GM08714 (cell line): ENCODE measurements around the gene PSMD8.
A peak's percentile ranks its signal among the peaks of the same experiment; 100 is the strongest.
"Not testable (repeated sequence)": the region's sequence is repeated elsewhere in the genome, so short reads cannot be mapped to it uniquely, and the experiment has no call there.

Experiments
- H3K4me3 ChIP-seq: fragments of 200-500 bp; sonication (Bioruptor generic); 2 replicates; pipeline ENCODE4 v1.5.1; 2014; ENCODE audit warnings: mild to moderate bottlenecking, low read length, inconsistent platforms
- ZNF274 ChIP-seq: IDR thresholded peaks from 2 replicates; pipeline ENCODE4 v1.6.1; 2012; ENCODE audit warnings: mild to moderate bottlenecking, low read depth, low read length

The PSMD8 gene

DNA sequence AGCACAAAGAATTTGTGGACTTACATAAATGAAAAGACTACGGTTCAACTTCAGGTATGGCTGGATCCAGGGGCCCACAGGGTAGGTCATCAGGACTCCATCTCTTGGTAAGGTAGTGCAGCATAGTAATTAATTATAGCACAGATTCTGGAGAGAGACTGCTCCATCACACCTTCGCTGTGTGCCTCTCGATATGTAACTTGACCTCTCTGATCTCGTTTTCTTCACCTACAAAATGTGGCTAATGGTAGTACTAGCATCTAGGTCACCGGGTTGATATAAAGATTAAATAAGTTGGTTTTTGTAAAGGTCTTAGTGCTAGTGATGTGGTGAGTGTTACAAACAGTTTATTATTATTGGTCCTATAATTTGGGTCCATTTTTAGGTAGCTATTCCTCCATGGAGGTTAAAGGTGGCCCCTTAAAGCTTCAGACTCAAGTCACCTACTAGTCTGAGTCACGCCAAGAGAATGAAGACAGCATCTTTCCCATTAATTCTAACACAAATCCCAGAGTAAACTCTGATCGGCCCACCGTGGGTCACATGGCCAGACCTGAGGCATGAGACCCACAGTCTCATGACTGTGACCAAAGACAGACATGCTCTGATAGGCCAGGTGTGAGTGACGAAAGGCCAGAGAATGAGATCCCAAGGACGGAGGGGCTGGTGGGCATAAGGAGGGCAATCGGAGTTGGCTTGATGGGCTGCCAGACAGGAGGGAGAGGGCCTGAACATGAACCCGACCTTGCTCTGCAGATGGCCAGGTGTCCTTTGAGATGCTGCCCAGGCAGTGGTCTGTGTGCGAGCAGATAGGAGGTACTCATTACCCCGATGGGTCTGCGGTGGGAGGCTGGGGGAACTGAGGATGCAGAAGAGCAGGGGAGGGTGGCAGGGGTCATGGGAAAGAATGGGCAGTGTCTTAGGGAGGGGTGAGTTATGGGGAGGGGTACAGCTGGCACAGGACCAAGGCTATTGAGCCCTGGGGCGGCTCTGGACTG is 18.3 kb upstream of the PSMD8 start:
- H3K4me3 ChIP-seq, result no peak overlapping the region
- TF ChIP-seq ZNF274, result no peak

DNA sequence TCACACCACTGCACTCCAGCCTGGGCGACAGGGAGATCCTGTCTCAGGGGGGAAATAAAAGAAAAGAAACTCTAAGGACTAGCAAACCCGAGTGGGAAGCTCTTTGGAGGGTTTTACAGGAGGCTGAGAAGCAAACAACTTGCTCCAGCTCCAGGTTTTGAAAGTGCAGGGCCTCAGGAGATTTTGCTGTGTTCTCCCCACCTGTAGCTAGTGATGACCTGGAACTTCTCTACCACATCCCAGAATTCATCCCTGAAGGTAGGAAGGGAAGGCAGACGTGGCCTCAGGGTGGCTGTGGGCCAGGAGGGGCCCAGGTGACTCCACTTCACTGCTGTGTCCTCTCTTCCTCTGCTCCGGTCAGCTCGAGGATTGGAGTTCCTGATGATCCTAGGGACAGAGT is 16.3 kb upstream of the PSMD8 start:
- no peak for TF ChIP-seq ZNF274
- no peak overlapping the region for H3K4me3 ChIP-seq

DNA sequence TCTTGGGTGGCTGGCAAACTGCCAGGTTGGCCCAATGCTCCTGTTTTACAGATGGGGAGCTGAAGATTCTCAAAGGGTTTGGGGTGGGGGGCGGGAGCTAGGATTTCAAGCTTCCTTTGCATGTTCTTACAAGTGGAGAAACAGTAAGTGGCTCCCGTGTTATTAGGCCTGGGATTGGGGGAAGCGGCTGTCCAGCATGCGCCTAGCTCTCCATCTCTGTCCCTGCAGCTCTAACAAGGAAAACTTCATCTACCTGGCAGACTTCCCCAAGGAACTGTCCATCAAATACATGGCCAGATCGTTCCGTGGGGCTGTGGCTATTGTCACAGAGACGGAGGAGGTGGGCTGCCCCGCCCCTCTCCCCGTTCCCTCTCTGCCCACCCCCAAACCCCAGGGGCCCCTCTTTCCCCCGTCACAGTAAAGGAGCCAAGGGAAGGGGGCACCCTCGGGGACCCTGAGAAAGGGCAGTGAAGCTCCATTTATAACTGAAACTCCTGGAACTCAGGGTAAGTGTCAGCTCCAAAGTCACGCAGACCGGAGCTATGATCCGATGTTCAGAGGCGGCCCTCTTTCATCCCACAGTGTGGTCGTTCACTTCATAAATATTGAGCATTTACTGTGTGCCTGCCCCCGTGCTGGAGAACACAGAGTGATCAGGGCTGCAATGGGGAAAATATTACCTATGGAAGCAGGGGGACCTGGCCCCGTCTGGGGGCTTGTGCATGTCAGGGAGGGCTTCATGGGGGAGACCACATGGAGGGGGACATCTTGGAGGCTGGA is 14.9 kb upstream of the PSMD8 start:
- TF ChIP-seq ZNF274, result no peak
- H3K4me3 ChIP-seq, result no peak overlapping the region

DNA sequence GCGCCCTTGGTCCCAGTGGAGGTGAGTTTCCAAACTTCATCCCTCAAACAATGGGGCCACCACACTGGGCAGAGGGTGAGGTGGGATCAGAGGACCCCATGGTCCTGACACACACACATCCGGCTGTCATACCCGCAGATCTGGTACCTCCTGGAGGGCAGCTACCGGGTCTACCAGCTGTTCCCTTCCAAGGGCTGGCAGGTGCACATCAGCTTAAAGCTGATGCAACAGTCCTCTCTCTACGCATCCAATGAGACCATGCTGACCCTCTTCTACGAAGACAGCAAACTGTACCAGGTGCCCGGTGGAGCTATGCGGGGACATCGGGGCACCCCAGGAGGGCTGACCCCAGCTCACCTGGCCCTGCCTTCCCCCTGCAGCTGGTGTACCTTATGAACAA is 14.0 kb upstream of the PSMD8 start:
- TF ChIP-seq ZNF274, result no peak
- H3K4me3 ChIP-seq, result no peak overlapping the region

DNA sequence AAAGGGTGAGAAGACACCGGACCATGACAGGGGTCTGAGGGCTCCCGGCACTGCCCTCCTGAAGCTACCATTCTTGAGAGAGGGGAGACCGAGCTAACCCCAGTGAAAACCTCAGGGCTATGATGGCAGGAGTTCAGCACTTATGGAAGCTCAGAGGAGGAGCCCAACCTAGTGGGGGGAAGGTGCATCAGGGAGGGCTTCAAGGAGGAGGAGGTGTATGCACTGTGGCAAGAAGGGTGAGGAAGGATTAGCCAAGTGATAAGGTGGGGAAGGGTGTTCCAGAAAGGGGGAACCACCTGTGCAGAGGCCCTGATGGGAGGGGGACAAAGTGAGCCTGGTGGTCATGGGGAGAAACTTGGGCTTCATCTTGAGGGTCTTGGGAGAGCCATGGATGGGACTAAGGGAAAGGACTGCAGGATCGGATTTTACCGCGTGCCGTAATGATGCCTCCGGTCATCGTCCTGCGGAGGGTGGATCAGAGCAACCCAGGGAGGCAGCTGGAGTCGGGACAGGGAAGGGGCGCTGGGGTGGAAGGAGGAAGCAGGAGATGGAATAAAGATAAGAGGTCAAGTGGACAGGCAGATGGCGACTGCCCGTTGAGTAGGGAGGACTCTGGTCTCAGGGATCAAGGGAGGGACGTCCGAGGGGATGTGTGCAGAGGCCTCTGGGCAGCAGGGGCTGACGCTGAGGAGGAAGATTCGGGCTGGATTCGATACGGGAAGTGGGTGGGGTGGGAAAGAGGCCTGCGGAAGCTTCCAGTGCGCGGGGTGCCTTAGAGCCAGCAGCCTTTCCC is 13.3 kb upstream of the PSMD8 start:
- TF ChIP-seq ZNF274, result no peak
- H3K4me3 ChIP-seq, result peak overlapping the region; percentile 63; the same call in 1 of the 2 replicates

DNA sequence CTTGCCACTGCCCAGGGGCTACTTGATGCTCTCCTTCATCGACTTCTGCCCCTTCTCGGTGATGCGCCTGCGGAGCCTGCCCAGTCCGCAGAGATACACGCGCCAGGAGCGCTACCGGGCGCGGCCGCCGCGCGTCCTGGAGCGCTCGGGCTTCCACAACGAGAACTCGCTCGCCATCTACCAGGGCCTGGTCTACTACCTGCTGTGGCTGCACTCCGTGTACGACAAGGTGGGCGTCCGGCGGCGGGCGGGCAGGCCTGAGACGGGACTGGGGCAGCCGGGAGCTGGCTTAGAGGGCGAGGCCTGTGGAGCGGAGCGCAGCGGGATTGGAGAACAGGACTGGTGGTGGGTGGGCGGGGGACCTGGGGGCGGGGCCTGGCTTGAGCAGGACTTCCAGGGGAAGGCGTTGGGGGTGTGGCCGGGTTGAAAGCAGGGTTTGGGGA is 12.7 kb upstream of the PSMD8 start:
- H3K4me3 ChIP-seq, result peak overlapping the region; percentile 63

DNA sequence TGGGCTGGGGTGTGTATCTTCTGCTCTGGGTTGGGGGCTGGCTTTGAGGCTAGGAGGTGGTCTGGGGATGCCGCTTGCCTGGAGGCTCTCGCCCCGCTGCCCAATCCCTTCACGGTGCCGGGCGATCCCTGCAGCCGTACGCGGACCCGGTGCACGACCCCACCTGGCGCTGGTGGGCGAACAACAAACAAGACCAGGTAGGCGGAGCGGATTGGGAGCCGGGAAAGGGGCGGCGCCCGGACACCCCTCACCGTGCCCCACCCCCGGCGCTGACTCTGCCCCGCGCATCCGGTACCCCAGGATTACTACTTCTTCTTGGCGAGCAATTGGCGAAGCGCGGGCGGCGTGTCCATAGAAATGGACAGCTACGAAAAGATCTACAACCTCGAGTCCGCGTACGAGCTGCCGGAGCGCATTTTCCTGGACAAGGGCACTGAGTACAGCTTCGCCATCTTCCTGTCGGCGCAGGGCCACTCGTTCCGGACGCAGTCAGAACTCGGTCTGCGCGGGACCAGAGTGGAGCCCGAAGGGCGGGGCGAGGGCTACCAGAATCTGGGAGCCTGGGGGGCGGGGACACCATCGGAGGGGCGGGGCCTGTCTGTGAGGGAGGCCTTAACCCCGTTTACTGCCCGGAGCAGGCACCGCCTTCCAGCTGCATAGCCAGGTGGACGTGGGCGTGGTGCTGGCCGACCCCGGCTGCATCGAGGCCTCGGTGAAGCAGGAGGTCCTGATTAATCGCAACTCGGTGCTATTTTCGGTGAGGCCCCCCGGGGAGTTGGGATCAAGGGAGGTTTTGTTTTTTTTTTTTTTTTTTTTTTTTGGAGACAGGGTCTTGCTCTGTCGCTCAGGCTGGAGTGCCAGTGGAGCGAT is 12.1 kb upstream of the PSMD8 start:
- TF ChIP-seq ZNF274, result no peak
- peak overlapping the region; percentile 63 for H3K4me3 ChIP-seq

More for the DNA sequence above, 12.7 kb upstream of the PSMD8 start:
- no peak for TF ChIP-seq ZNF274

DNA sequence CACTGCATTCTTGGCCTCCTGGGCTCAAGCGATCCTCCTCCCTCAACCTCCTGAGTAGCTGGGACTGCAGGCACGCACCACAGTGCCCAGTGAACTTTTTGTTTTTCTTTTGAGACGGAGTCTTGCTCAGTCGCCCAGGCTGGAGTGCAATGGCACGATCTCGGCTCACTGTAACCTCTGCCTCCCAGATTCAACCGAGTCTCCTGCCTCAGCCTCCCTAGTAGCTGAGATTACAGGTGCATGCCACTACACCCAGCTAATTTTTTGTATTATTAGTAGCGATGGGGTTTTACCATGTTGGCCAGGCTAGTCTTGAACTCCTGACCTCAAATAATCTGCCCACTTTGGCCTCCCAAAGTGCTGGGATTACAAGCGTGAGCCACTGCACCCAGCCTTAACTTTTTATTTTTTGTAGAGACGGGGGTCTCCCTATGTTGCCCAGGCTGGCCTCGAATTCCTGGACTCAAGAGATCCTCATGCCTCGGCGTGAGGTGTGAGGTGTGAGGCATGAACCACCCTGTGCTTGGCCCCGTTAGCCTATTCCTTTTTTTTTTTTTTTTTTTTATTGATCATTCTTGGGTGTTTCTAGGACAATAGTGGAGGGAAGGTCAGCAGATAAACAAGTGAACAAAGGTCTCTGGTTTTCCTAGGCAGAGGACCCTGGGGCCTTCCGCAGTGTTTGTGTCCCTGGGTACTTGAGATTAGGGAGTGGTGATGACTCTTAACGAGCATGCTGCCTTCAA is 11.3 kb upstream of the PSMD8 start:
- H3K4me3 ChIP-seq, result not testable (repeated sequence)

DNA sequence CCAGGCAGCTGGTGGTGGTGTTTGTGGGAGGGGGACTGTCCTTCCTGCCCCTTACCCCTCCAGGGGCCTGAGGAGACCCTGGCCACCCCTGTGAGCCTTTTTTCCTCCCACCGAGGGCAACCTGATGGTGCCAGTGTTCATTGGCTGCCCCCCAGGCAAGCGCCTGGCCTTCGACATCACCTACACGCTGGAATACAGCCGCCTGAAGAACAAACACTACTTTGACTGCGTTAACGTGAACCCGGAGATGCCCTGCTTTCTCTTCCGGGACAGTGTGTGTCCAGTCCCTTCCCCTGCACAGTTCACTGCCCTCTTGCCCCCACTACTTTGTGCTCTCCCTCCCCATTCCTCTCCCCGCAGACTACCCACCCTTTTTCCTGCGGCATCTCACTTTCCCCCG is 7.3 kb upstream of the PSMD8 start:
- no peak overlapping the region for H3K4me3 ChIP-seq
- TF ChIP-seq ZNF274, result no peak

DNA sequence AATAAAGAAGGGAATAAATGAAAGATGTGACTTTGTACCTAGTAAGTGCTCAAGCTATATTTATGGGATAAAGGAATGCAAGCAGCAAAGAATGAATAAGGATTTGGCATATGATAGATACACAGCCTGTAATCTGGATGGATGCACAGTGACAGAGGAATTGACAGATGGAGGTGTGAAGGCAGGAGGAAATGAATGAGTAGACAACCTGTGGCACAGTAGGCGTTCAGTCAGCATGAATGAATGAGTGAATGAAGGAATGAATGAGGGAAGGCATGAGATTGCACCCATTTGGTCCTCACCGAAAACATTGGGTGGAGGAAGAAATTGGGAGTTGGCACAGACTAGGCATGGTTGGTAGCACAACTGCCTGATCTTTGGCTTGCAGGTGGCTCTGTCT is 4.8 kb upstream of the PSMD8 start:
- TF ChIP-seq ZNF274, result no peak
- no peak overlapping the region for H3K4me3 ChIP-seq

DNA sequence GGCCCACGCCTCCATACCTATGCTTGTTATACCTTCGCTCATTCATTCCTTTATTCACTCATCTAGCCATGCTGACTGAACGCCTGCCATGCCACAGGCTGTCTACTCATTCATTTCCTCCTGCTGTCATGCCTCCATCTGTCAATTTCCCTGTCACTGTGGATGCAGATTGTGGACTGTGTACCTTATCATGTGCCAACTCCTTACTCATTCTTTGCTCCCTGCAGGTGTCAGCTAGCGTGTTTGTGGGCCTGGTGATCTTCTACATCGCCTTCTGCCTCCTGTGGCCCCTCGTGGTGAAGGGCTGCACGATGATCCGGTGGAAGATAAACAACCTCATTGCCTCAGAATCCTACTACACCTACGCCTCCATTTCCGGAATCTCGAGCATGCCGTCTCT is 4.1 kb upstream of the PSMD8 start:
- no peak for TF ChIP-seq ZNF274

DNA sequence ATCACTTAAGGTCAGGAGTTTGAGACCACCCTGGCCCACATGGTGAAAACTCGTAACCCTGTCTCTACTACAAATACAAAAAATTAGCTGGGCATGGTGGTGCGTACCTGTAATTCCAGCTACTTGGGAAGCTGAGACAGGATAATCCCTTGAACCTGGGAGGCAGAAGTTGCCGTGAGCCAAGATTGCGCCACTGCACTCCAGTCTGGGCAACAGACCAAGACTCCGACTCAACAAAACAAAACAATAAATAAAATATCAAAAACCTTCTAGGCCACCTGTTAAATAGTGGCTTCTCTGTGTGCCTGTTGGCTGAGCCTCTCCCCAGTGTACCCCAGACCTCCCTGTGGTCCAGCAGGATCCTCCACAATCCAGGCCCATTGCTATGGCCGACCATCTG is 3.3 kb upstream of the PSMD8 start:
- H3K4me3 ChIP-seq, result no peak overlapping the region
- TF ChIP-seq ZNF274, result no peak

More for the DNA sequence above, 4.1 kb upstream of the PSMD8 start:
- H3K4me3 ChIP-seq, result no peak overlapping the region
